Measurements from ENCODE around the gene CHST11. TPM values are rescaled to one million over a fixed set of nuclear protein-coding genes. Genes with fewer than 3 reads are reported as not detected.

Gene CHST11
- total RNA-seq, 2 experiments from 2014 or later: 19.1 to 21.9 TPM

GRCh38 chr12:104494137-104494792 lies 37.5 kb downstream of the CHST11 start:
- Mint-ChIP-seq H3K9me3 (no peaks in the 10 kb centered on the region), H3K4me1 (peaks cover 71% of the 10 kb centered on the region), H3K27ac (peak overlapping the region; percentile 68), H3K36me3 (peaks cover 21% of the 10 kb centered on the region), H3K27me3 (no peaks in the 10 kb centered on the region), H3K4me3 (peak overlapping the region; percentile 19)
- peak; percentile 74 for DNase-seq

GRCh38 chr12:104494793-104495158 lies 38.0 kb downstream of the CHST11 start:
- Mint-ChIP-seq H3K36me3 (peaks cover 21% of the 10 kb centered on the region), H3K4me1 (peaks cover 73% of the 10 kb centered on the region), H3K27me3 (no peaks in the 10 kb centered on the region), H3K27ac (peak overlapping the region; percentile 68), H3K4me3 (peak overlapping the region; percentile 47), H3K9me3 (no peaks in the 10 kb centered on the region)
- DNase-seq: no peak

- Mint-ChIP-seq H3K4me1 (peaks cover 73% of the 10 kb centered on the region), H3K36me3 (peaks cover 21% of the 10 kb centered on the region), H3K27ac (peak overlapping the region; percentile 66), H3K4me3 (no peak overlapping the region), H3K27me3 (peaks cover 4% of the 10 kb centered on the region), H3K9me3 (no peaks in the 10 kb centered on the region)
- no peak for DNase-seq
Observed at GRCh38 chr12:104495786-104496185, 39.0 kb downstream of the CHST11 start.

DNA sequence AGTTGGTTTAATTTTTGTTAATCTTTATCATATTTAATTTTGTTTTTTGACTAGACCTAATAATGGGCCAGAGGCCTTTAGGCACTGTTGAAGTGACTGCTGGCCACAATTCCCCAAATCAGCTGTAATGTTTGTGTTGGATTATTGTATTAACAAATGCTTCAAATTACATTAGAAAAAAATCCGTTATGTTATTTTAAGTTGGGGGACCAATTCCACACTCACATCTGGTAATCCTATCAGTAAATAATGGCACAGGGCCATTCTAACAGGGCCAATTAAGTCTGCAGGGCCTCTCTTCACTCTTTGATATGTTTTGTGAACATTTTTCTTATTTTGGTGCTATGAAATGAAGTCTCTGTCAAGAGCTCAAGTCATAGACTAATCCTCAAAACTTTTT lies 39.6 kb downstream of the CHST11 start:
- DNase-seq: no peak
- H3K4me1 Mint-ChIP-seq: peaks cover 72% of the 10 kb centered on the region
- H3K27ac Mint-ChIP-seq: no peak overlapping the region
- peaks cover 21% of the 10 kb centered on the region for H3K36me3 Mint-ChIP-seq
- H3K9me3 Mint-ChIP-seq: no peaks in the 10 kb centered on the region
- peaks cover 4% of the 10 kb centered on the region for H3K27me3 Mint-ChIP-seq
- H3K4me3 Mint-ChIP-seq: no peak overlapping the region

GRCh38 chr12:104498211-104498801 lies 41.6 kb downstream of the CHST11 start:
- Mint-ChIP-seq H3K27me3 (peaks cover 4% of the 10 kb centered on the region), H3K36me3 (peaks cover 16% of the 10 kb centered on the region), H3K9me3 (no peaks in the 10 kb centered on the region), H3K4me3 (peak overlapping the region; percentile 43), H3K27ac (peak overlapping the region; percentile 44), H3K4me1 (peaks cover 80% of the 10 kb centered on the region)
- no peak for DNase-seq

DNA sequence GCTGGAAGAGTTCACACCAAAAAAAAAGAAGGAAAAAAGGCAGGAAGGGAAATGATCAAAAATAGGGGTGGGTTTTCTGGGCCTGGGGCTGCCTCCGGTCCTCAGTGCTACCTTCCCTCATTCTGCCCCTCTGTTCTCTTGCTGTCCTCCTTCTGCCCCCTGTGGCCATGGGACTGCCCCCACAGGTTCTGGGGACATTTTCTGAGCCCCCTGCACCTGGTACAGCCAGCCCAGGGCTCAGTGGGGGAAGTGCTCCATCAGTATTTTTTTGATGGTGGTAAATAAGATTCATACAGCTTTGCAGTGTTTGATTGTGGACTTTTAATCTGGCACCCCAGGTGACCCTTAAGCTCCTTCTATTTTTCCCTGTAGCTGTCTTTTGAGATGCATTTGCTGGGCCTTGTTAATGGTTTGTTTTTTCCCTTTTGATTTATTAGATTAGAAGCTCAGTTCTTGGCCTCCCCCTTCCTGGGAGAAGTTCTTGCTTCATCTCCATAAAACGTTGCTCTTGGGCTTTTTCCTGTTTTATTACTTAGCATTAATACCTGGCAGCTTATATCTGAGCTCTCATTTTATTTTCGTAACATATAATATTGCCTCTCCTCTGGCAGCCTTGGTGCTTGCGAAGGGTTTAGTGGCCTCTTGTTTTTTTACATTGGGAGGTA lies 43.1 kb downstream of the CHST11 start:
- Mint-ChIP-seq H3K36me3 (peaks cover 14% of the 10 kb centered on the region), H3K27me3 (peaks cover 4% of the 10 kb centered on the region), H3K4me3 (no peak overlapping the region), H3K27ac (no peak overlapping the region), H3K9me3 (no peaks in the 10 kb centered on the region), H3K4me1 (peaks cover 72% of the 10 kb centered on the region)
- DNase-seq: no peak

- Mint-ChIP-seq H3K27me3 (peaks cover 4% of the 10 kb centered on the region), H3K9me3 (no peaks in the 10 kb centered on the region), H3K36me3 (peaks cover 8% of the 10 kb centered on the region), H3K4me3 (no peak overlapping the region), H3K27ac (no peak overlapping the region), H3K4me1 (peaks cover 64% of the 10 kb centered on the region)
- DNase-seq: no peak
Observed at GRCh38 chr12:104501115-104501514, 44.4 kb downstream of the CHST11 start.

- Mint-ChIP-seq H3K4me3 (no peak overlapping the region), H3K4me1 (peaks cover 65% of the 10 kb centered on the region), H3K27me3 (peaks cover 4% of the 10 kb centered on the region), H3K27ac (no peak overlapping the region), H3K36me3 (peaks cover 8% of the 10 kb centered on the region), H3K9me3 (no peaks in the 10 kb centered on the region)
- DNase-seq: no peak
Observed at GRCh38 chr12:104501660-104502059, 44.9 kb downstream of the CHST11 start.

DNA sequence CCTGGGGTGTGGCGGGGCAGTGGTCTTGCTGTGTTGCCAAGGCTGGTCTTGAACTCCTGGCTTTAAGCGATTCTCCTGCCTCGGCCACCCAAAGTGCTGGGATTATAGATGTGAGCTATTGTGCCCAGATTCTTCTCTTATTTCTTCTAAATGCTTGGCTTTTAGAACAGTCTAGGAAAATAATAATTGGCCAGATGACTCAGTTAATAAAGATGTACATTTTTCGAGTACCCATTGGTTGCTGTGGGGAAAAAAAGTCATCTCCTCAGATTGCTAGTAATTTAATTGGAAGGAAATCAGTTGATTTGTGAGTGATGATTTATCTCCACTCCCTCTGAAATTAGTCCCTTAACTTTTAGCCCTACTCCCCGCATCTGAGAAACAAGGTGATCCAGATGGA lies 45.5 kb downstream of the CHST11 start:
- no peak overlapping the region for H3K4me3 Mint-ChIP-seq
- H3K4me1 Mint-ChIP-seq: peaks cover 61% of the 10 kb centered on the region
- DNase-seq: no peak
- no peaks in the 10 kb centered on the region for H3K9me3 Mint-ChIP-seq
- no peak overlapping the region for H3K27ac Mint-ChIP-seq
- H3K27me3 Mint-ChIP-seq: peaks cover 4% of the 10 kb centered on the region
- peaks cover 6% of the 10 kb centered on the region for H3K36me3 Mint-ChIP-seq

GRCh38 chr12:104502638-104503037 lies 45.9 kb downstream of the CHST11 start:
- Mint-ChIP-seq H3K27ac (no peak overlapping the region), H3K36me3 (peaks cover 3% of the 10 kb centered on the region), H3K4me3 (no peak overlapping the region), H3K27me3 (peaks cover 4% of the 10 kb centered on the region), H3K9me3 (no peaks in the 10 kb centered on the region), H3K4me1 (peaks cover 60% of the 10 kb centered on the region)
- DNase-seq: no peak

GRCh38 chr12:104503191-104503590 lies 46.4 kb downstream of the CHST11 start:
- H3K36me3 Mint-ChIP-seq: peaks cover 6% of the 10 kb centered on the region
- H3K4me3 Mint-ChIP-seq: no peak overlapping the region
- peaks cover 4% of the 10 kb centered on the region for H3K27me3 Mint-ChIP-seq
- DNase-seq: no peak
- H3K4me1 Mint-ChIP-seq: peaks cover 58% of the 10 kb centered on the region
- H3K9me3 Mint-ChIP-seq: no peaks in the 10 kb centered on the region
- H3K27ac Mint-ChIP-seq: no peak overlapping the region

DNA sequence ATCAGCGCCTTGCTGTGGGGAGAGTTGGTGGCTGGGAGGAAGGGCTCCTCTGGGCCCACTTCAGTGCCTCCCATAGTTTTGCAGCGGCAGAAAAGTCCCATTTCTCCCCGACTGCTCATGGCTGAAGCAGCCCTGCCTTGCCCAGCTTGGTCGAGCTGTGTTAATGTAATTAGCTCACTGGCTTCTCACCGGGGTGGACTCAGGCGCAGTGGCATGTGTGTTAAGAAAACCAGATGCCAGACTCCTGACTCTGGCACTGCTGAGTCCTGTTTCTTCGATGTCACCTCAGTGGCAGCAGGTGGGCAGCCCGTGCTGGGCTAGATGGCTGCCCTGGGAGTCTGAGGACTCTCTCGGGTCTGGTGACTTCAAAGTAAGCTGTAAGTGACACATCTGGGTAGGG lies 47.4 kb downstream of the CHST11 start:
- H3K27me3 Mint-ChIP-seq: peaks cover 4% of the 10 kb centered on the region
- peaks cover 51% of the 10 kb centered on the region for H3K4me1 Mint-ChIP-seq
- DNase-seq: no peak
- no peaks in the 10 kb centered on the region for H3K9me3 Mint-ChIP-seq
- H3K36me3 Mint-ChIP-seq: peaks cover 9% of the 10 kb centered on the region
- no peak overlapping the region for H3K4me3 Mint-ChIP-seq
- H3K27ac Mint-ChIP-seq: no peak overlapping the region

- Mint-ChIP-seq H3K9me3 (no peaks in the 10 kb centered on the region), H3K36me3 (peaks cover 12% of the 10 kb centered on the region), H3K4me3 (no peak overlapping the region), H3K27ac (no peak overlapping the region), H3K4me1 (peaks cover 48% of the 10 kb centered on the region), H3K27me3 (peaks cover 4% of the 10 kb centered on the region)
- DNase-seq: no peak
Observed at GRCh38 chr12:104505095-104505818, 48.5 kb downstream of the CHST11 start.

- Mint-ChIP-seq H3K27ac (no peak overlapping the region), H3K4me1 (peaks cover 38% of the 10 kb centered on the region), H3K36me3 (peaks cover 12% of the 10 kb centered on the region), H3K27me3 (no peaks in the 10 kb centered on the region), H3K9me3 (no peaks in the 10 kb centered on the region), H3K4me3 (no peak overlapping the region)
- DNase-seq: no peak
Observed at GRCh38 chr12:104506676-104507401, 50.1 kb downstream of the CHST11 start.

GRCh38 chr12:104507672-104508071 lies 50.9 kb downstream of the CHST11 start:
- H3K4me3 Mint-ChIP-seq: no peak overlapping the region
- no peak for DNase-seq
- H3K9me3 Mint-ChIP-seq: no peaks in the 10 kb centered on the region
- no peak overlapping the region for H3K27ac Mint-ChIP-seq
- no peaks in the 10 kb centered on the region for H3K27me3 Mint-ChIP-seq
- peaks cover 34% of the 10 kb centered on the region for H3K4me1 Mint-ChIP-seq
- peaks cover 12% of the 10 kb centered on the region for H3K36me3 Mint-ChIP-seq

Data from activated naive CD8-positive, alpha-beta T cell treated with anti-CD3 and anti-CD28 coated beads for 36 hours (primary cell).